Activated T-helper 1 cell treated with anti-CD3 and anti-CD28 coated beads, Interleukin-2, amount 50 U/mL, for 16 hours (primary cell): ENCODE measurements around the gene LRRN3.

ENCODE experiments used
- DNase-seq, 2 donors: peaks; one replicate each; pipeline ENCODE4 v3.0.0-alpha.2; 2020; ENCODE audit warnings: low read depth in 1 of 2, low spot score in 1 of 2

The LRRN3 gene

GRCh38 chr7:111162692-111163091 lies 71.8 kb downstream of the LRRN3 start:
- no peak for DNase-seq

- no peak for DNase-seq
Observed at GRCh38 chr7:111164442-111164841, 73.5 kb downstream of the LRRN3 start.

GRCh38 chr7:111168182-111168581 lies 77.3 kb downstream of the LRRN3 start:
- no peak for DNase-seq

GRCh38 chr7:111172564-111173257 lies 81.8 kb downstream of the LRRN3 start:
- no peak for DNase-seq

GRCh38 chr7:111173528-111173927 lies 82.6 kb downstream of the LRRN3 start:
- no peak for DNase-seq

GRCh38 chr7:111173990-111174389 lies 83.1 kb downstream of the LRRN3 start:
- DNase-seq: no peak

GRCh38 chr7:111174510-111174909 lies 83.6 kb downstream of the LRRN3 start:
- DNase-seq: no peak
